GM18517 (cell line): Measurements from ENCODE around the gene GDPD1.
"Not testable (repeated sequence)": the region's sequence is repeated elsewhere in the genome, so short reads cannot be mapped to it uniquely, and the experiment has no call there.

ENCODE experiments used
- ATAC-seq: cut with Tn5 transposase; IDR thresholded peaks from one replicate; pipeline ENCODE4 v1.9.1; 2021; ENCODE audit warnings: mild to moderate bottlenecking, moderate library complexity; ENCODE audit not compliant: unreplicated experiment

Gene GDPD1

DNA sequence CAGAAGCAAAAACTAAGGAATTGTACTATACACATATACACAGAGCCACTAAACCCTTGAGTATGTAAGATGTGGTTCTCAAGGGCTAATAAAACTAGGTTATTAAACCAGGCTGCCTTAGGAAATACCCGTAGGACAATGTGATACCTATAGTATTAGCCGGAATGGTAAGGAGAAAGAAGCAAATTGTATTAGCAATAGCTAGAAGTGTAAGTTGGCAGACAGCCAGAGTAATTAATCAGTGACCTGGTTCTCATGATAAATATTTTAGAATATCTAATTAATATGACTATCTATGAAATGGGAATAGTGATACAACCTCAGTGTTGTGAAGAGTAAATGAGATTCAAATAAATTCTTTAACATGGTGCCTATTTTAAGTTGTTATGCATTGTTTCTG, 18.6 kb downstream of the GDPD1 start:
- no peak for ATAC-seq

DNA sequence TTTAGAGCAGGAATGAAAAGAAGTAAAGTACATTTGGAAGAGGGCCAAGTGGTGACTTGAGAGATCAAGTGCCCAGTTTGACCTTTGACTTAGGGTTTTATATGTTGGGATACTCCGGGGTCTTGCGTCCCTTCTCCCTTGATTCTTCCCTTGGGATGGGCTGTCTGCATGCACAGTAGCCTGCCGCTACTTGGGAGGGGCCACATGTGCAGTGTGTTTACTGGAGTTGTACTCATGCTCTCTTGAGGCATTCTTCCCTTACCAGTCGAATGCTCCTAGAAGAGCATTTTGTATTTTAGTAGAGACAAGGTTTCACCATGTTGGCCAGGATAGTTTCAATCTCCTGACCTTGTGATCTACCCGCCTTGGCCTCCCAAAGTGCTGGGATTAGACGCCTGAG, 23.8 kb downstream of the GDPD1 start:
- no peak for ATAC-seq

GRCh38 chr17:59254742-59255141, 34.4 kb downstream of the GDPD1 start:
- ATAC-seq, result no peak

DNA sequence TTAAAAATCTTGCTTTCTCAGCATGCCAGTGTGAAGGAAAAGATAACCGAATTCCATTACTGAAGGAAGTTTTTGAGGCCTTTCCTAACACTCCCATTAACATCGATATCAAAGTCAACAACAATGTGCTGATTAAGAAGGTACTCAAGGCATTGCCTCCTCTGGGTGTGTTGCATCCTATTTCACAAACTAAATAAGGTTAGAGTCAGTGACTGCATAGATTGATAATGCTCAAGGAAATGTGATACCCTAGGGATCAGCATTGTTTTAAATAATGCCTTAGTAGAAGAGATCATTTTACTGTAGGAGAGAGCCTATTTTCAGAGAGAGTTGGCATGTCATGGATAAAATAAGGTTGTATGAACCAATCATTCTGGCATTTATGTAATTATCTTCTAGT, 36.8 kb downstream of the GDPD1 start:
- ATAC-seq, result no peak

DNA sequence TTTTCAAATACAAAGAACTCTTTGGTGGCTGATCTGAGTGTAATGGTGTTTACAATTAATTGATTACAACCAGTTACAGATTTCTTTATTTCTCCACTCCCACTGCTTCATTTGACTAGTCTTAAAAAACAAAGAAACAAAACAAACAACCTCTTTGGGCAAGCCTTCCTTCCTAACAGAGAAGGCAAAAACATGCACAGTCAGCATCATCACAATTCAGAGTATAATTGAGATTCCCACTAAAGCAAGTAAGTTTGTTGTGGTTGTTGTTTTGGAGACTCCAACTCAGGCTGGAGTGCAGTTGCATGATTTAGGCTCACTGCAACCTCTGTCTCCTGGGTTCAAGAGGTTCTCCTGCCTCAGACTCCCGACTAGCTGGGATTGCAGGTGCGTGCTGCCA, 40.4 kb downstream of the GDPD1 start:
- ATAC-seq, result no peak

- ATAC-seq, result no peak
These were observed 46.4 kb downstream of the GDPD1 start for GRCh38 chr17:59266745-59267144.

DNA sequence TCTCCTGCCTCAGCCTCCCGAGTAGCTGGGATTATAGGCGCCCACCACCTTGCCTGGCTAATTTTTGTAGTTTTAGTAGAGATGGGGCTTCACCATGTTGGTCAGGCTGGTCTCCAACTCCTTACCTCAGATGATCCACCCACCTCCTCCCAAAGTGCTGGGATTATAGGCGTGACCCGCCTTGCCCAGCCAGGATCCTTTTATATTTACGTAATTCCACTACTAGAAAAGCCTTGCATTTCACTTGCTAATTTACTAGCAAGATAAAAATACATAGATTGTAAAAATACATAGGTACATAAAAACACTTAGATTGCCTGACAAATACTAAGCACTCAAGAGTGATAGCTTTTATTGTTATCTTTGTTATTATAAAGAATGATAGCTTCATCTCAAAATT, 47.5 kb downstream of the GDPD1 start:
- ATAC-seq, result no peak

- no peak for ATAC-seq
These were observed 55.3 kb downstream of the GDPD1 start for GRCh38 chr17:59275618-59276017.

GRCh38 chr17:59277031-59277430, 56.7 kb downstream of the GDPD1 start:
- peak; percentile 78 for ATAC-seq

- ATAC-seq, result no peak
These were observed 58.1 kb downstream of the GDPD1 start for GRCh38 chr17:59278406-59278805.

DNA sequence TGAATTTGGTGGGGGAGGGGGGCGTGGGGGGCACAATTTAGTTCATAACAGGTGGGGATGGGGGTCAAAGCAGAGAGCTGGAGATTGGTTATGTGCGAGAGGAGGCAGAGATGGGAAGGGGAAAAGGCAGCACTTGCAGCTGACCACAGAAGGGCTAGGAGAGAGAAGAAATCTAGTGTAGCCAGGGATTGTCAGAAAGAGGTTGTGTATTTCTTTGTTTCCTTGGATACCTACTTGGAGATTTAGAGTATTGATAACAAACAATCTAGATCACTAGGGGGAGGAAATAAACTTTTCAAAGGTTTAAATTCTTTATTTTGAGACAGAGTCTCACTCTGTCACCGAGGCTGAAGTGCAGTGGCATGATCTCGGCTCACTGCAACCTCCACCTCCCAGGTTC, 64.0 kb downstream of the GDPD1 start:
- no peak for ATAC-seq

DNA sequence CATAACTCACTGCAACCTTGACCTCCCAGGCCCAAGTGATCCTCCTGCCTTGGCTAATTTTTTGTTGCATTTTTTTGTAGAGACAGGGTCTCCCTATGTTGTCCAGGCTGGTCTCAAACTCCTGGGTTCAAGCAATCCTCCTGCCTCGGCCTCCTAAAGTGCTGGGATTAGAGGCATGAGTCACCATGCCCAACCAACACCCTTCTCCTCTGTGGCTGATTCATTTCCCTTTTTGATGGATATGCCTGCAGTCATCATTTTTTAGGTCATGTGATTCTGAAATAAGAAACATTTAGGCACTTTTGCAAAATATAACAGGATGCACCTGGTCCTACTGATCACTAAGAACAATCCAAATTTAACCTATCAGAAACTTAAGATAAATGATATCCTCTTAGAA, 67.1 kb downstream of the GDPD1 start:
- ATAC-seq, result no peak

GRCh38 chr17:59287891-59288290, 67.6 kb downstream of the GDPD1 start:
- no peak for ATAC-seq

DNA sequence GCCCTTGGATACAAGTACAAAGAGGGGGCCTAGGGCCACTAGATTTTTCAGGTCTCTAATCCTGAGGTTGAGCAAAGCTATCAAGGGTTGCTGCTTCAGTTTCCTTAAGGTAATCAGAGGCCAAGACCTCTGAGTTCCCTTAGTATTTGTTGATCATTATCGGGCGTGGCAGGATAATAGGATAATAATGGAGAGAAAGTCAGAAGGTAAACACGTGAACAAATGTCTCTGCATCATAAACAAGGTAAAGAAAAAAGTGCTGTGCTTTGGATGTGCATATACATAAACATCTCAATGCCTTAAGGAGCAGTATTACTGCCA, 69.6 kb downstream of the GDPD1 start:
- ATAC-seq, result no peak

DNA sequence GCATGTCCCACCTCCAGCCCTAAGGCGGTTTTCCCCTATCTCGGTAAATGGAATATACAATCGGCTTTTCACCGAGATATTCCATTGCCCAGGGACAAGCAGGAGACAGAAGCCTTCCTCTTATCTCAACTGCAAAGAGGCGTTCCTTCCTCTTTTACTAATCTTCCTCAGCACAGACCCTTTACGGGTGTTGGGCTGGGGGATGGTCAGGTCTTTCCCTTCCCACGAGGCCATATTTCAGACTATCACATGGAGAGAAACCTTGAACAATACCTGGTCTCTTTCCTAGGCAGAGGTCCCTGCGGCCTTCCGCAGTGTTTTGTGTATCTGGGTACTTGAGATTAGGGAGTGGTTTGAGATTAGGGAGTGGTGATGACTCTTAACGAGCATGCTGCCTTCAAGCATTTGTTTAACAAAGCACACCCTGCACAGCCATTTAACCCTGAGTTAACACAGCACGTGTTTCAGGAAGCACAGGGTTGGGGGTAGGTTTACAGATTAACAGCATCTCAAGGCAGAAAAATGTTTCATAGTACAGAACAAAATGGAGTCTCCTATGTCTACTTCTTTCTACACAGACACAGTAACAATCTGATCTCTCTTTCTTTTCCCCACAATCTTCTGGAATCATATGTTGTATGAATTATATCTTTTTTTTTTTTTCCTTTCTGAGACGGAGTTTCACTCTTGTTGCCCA, 70.1 kb downstream of the GDPD1 start:
- ATAC-seq, result not testable (repeated sequence)

GRCh38 chr17:59292174-59292523, 71.8 kb downstream of the GDPD1 start:
- ATAC-seq, result no peak

GRCh38 chr17:59296190-59296589, 75.9 kb downstream of the GDPD1 start:
- no peak for ATAC-seq

- ATAC-seq, result no peak
These were observed 78.2 kb downstream of the GDPD1 start for GRCh38 chr17:59298521-59298920.

DNA sequence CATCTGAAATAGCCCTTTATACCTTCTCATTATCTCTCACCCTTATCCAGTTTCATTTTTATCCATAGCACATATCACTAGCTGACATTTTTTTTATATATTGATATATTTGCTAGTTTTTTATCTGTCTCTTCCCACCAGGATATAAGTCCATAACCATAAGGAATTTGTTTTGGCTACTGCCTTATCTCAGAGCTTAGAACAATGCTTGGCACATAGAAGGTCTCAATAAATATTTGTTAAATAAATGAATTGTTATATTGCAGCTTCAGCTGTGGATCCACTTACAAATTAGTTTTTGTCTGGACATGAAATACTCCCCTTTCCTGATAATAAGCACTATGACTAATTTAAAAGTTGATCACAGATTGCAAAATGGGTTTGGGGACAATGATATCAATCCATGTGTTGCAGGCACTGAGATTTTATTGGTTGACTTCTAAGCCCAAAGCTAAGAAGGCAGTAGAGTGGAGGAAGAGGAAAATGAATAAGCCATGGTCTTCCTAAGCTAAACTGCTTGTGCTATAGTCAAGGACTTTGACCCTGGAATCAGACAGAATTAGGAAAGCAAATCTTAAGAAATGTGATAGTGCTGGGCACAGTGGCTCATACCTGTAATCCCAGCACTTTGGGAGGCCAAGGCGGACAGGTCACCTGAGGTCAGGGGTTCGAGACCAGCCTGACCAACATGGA, 79.2 kb downstream of the GDPD1 start:
- no peak for ATAC-seq

DNA sequence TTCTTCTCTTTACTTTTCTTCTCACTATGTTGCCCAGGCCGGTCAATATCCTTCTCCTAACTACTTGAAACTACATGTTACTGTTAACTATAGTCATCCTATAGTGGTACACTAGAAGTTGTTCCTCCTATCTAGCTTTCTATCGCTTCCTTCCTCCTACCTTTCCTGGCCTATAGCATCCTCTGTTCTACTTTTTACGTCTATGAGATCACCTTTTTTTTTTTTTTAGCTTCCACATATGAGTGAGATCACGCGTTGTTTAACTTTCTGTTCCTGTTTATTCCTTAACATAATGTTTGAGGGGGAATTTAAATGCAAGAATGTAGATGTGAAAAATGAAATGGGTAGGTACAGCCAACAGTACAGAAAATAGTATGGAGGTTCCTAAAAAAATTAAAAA, 80.6 kb downstream of the GDPD1 start:
- no peak for ATAC-seq

- ATAC-seq, result no peak
These were observed 84.5 kb downstream of the GDPD1 start for GRCh38 chr17:59304811-59305210.

GRCh38 chr17:59310263-59310920, 90.1 kb downstream of the GDPD1 start:
- ATAC-seq, result no peak
